IMR-90 (cell line): Measurements from ENCODE around the gene ST7. TPM values are rescaled to one million over a fixed set of nuclear protein-coding genes. Genes with fewer than 3 reads are reported as not detected.
A peak's percentile ranks its signal among the peaks of the same experiment; 100 is the strongest.

Experiments used
- ATAC-seq: fragments of 200-7000 bp; cut with Tn5 transposase; 2 replicates; pipeline ENCODE4 v1.9.1; 2020; ENCODE audit warnings: low read depth, mild to moderate bottlenecking, moderate library complexity
- BruUV-seq: library from RNA; stranded (reverse); fragments of 400-500 nt; replicated peaks from 2 replicates; lab custom pipeline; 2021; lab: Mats Ljungman, UMichigan
- CTCF ChIA-PET: fragments of 300-600 bp; formaldehyde crosslinking; extraction: SDS; loops from one replicate; lab custom pipeline; 2021; ENCODE audit warnings: antibody characterized with exemption; lab: Yijun Ruan, JAX
- POLR2A ChIA-PET: fragments of 300-600 bp; sonication (Branson Sonifier 250); formaldehyde crosslinking; loops from one replicate; lab custom pipeline; 2022; ENCODE audit warnings: antibody characterized with exemption; ENCODE audit not compliant: unreplicated experiment; lab: Charles Lee
- DNase-seq: peaks from one replicate; pipeline ENCODE4 v3.0.0; 2013
- H2AFZ ChIP-seq: replicated peaks from 2 replicates; pipeline ENCODE3; 2013; ENCODE audit warnings: low read length, mild to moderate bottlenecking; ENCODE audit not compliant: poor library complexity
- H2AK5ac ChIP-seq: 2 replicates; pipeline ENCODE4 v1.6.1; 2013; ENCODE audit warnings: low read depth, low read length, inconsistent platforms
- H2AK9ac ChIP-seq: replicated peaks from 2 replicates; pipeline ENCODE3; 2013; ENCODE audit warnings: mild to moderate bottlenecking, low read depth, low read length, moderate library complexity; ENCODE audit not compliant: poor library complexity
- H2BK120ac ChIP-seq: 2 replicates; pipeline ENCODE4 v1.6.1; 2013; ENCODE audit warnings: low read depth, low read length, inconsistent platforms
- H2BK15ac ChIP-seq: 3 replicates; pipeline ENCODE4 v1.6.1; 2013; ENCODE audit warnings: low read depth, low read length, inconsistent platforms
- H2BK20ac ChIP-seq: 2 replicates; pipeline ENCODE4 v1.6.1; 2013; ENCODE audit warnings: low read depth, mild to moderate bottlenecking, inconsistent platforms, low read length, moderate library complexity
- H2BK5ac ChIP-seq: 2 replicates; pipeline ENCODE4 v1.6.1; 2013; ENCODE audit warnings: mild to moderate bottlenecking, low read depth, low read length, inconsistent platforms; ENCODE audit not compliant: poor library complexity, severe bottlenecking
- H3K14ac ChIP-seq: replicated peaks from 2 replicates; pipeline ENCODE4 v1.6.1; 2013; ENCODE audit warnings: low read depth, low read length, inconsistent platforms
- H3K18ac ChIP-seq: 2 replicates; pipeline ENCODE4 v1.6.1; 2013; ENCODE audit warnings: low read depth, low read length, control low read depth
- H3K23ac ChIP-seq: 2 replicates; pipeline ENCODE4 v1.6.1; 2013; ENCODE audit warnings: low read depth, low read length, inconsistent platforms
- H3K27ac ChIP-seq: 2 replicates; pipeline ENCODE4 v1.5.1; 2013; ENCODE audit warnings: mild to moderate bottlenecking, control low read depth, low read length; ENCODE audit not compliant: insufficient read depth
- H3K27me3 ChIP-seq: 2 replicates; pipeline ENCODE4 v1.6.1; 2013; ENCODE audit warnings: low read length; ENCODE audit not compliant: control insufficient read depth, insufficient read depth
- H3K36me3 ChIP-seq: 2 replicates; pipeline ENCODE4 v1.6.1; 2013; ENCODE audit warnings: low read length, mixed read lengths; ENCODE audit not compliant: control insufficient read depth, insufficient read depth
- H3K4ac ChIP-seq: 2 replicates; pipeline ENCODE4 v1.6.1; 2013; ENCODE audit warnings: low read depth, low read length, inconsistent platforms
- H3K4me1 ChIP-seq: 2 replicates; pipeline ENCODE4 v1.6.1; 2013; ENCODE audit warnings: low read length, mixed read lengths; ENCODE audit not compliant: control insufficient read depth, insufficient read depth
- H3K4me2 ChIP-seq: 2 replicates; pipeline ENCODE4 v1.6.1; 2013; ENCODE audit warnings: low read depth, mild to moderate bottlenecking, control low read depth, low read length, moderate library complexity
- H3K4me3 ChIP-seq: 2 replicates; pipeline ENCODE4 v1.5.1; 2013; ENCODE audit warnings: low read depth, mild to moderate bottlenecking, control low read depth, low read length, moderate library complexity; ENCODE audit not compliant: insufficient read depth
- H3K56ac ChIP-seq: 2 replicates; pipeline ENCODE4 v1.6.1; 2013; ENCODE audit warnings: low read length, inconsistent platforms; ENCODE audit not compliant: insufficient read depth; ENCODE audit errors: extremely low read depth
- H3K79me1 ChIP-seq, 2 experiments: 2 replicates each; pipeline ENCODE4 v1.6.1; 2013; ENCODE audit warnings: low read length in 2 of 2, inconsistent platforms in 1 of 2, low read depth in 1 of 2
- H3K9ac ChIP-seq: 2 replicates; pipeline ENCODE4 v1.6.1; 2013; ENCODE audit warnings: low read depth, low read length, control low read depth
- H3K9me1 ChIP-seq: 2 replicates; pipeline ENCODE4 v1.6.1; 2013; ENCODE audit warnings: low read length, inconsistent platforms; ENCODE audit not compliant: insufficient read depth
- H3K9me3 ChIP-seq: 2 replicates; pipeline ENCODE4 v1.6.1; 2013; ENCODE audit warnings: low read length; ENCODE audit not compliant: control insufficient read depth, insufficient read depth
- H4K20me1 ChIP-seq: 2 replicates; pipeline ENCODE4 v1.6.1; 2013; ENCODE audit warnings: low read length, inconsistent platforms; ENCODE audit not compliant: insufficient read depth
- H4K5ac ChIP-seq: 2 replicates; pipeline ENCODE4 v1.6.1; 2013; ENCODE audit warnings: mild to moderate bottlenecking, low read depth, low read length, control low read depth
- H4K8ac ChIP-seq, 2 experiments: 2 replicates each; pipeline ENCODE4 v1.6.1; 2013; ENCODE audit warnings: low read depth in 2 of 2, low read length in 2 of 2, control low read depth in 1 of 2, inconsistent platforms in 1 of 2
- H4K91ac ChIP-seq: 2 replicates; pipeline ENCODE4 v1.6.1; 2013; ENCODE audit warnings: low read depth, low read length, inconsistent platforms; ENCODE audit not compliant: insufficient read depth
- FOS ChIP-seq: fragments of 150-350 bp; IDR thresholded peaks from 2 replicates; pipeline ENCODE4 v1.6.1; 2016; ENCODE audit warnings: low read depth, low read length
- RCOR1 ChIP-seq: IDR thresholded peaks from 2 replicates; pipeline ENCODE4 v1.6.1; 2012; ENCODE audit warnings: mild to moderate bottlenecking, low read length, improper control_type of control experiment; ENCODE audit not compliant: insufficient replicate concordance
- RFX5 ChIP-seq: IDR thresholded peaks from 2 replicates; pipeline ENCODE4 v1.8.0; 2012; ENCODE audit warnings: low read depth, mild to moderate bottlenecking, low read length, moderate library complexity
- dilution Hi-C: fragments of 300-500 bp; cut with HindIII; formaldehyde crosslinking; loops from one replicate; pipeline ENCODE4 v1.14.3; 2018; ENCODE audit warnings: low sequenced_read_pairs; ENCODE audit not compliant: unreplicated experiment
- in situ Hi-C: fragments of 300-500 bp; cut with MboI; formaldehyde crosslinking; loops from 3 replicates; pipeline ENCODE4 v1.14.3; 2019; ENCODE audit warnings: low sequenced_read_pairs, inconsistent platforms, mixed read lengths
- intact Hi-C: fragments of 100-400 bp; cut with micrococcal nuclease; formaldehyde crosslinking; loops from 2 replicates; pipeline ENCODE4 v1.10.0; 2022
- polyA plus RNA-seq, 3 experiments: library from polyadenylated mRNA; depleted of rRNA; stranded (reverse); fragments of >200 nt; gene quantifications; 2 replicates each; pipeline ENCODE4 v1.2.3, GENCODE V29; 2012; ENCODE audit warnings: low replicate concordance in 1 of 3
- total RNA-seq: library from RNA; depleted of rRNA; stranded (reverse); fragments of >200 nt; gene quantifications from 2 replicates; pipeline ENCODE4 v1.2.3, GENCODE V29; 2012
- TF ChIP-seq, protein P1 (sequence below): conservative IDR thresholded peaks from 2 replicates; pipeline ENCODE4 v1.5.1; 2012; ENCODE audit warnings: mild to moderate bottlenecking, low read depth, low read length, improper control_type of control experiment
- TF ChIP-seq, protein P2 (sequence below): fragments of 150-350 bp; IDR thresholded peaks from 2 replicates; pipeline ENCODE4 v1.6.1; 2016; ENCODE audit warnings: low read depth, mild to moderate bottlenecking, low read length, moderate library complexity, borderline replicate concordance

The ST7 gene
- total and polyA plus RNA-seq, 2 of the 4 experiments (the other 2 are of a cell fraction): 18.6 to 26.0 TPM

DNA sequence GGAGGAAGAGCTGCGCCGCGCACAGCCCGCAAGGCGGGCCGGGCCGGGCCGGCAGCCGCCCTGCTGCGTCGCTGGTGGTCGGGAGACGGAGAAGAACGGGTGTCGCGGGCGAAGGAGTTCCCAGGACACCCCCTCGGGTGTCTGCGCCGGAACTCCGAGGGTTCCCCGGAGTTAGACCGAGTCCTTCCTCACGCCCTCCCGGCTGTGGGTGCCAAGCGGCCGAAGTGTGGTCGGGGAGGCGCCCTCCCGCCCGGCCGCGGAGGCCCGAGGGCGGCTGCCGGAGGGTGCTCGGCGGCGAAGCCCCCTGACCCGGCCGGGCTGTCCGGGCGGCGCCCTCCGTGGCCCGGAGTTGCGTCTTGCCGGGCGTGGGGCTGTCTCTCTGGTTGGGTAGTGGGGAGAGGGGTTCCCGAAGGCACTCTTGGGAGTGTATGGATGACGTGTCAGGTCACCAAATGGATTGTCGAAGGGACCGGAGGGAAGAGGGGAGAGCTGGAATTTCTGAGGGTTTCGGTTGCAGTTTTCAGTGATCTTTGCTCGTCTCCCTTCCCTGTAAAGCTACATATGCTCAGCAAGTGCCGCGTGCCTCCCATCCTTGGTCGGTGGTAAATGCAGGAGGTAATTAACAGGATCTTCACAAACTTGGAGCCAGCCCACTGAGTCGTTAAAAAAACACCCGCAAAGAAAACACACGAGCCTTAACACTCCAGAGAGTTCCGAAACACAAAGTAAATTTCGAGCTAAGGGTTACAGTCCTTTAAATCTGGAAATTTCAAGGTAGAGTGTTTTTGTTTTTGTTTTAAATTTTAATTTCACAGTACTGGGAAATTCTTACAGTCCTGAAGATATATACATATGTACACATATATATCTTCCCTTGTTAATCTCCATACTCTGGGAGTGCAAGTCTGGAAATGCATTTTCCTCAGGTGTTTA, 871 bp downstream of the ST7 start (continued):
- TF ChIP-seq, protein P1, sequence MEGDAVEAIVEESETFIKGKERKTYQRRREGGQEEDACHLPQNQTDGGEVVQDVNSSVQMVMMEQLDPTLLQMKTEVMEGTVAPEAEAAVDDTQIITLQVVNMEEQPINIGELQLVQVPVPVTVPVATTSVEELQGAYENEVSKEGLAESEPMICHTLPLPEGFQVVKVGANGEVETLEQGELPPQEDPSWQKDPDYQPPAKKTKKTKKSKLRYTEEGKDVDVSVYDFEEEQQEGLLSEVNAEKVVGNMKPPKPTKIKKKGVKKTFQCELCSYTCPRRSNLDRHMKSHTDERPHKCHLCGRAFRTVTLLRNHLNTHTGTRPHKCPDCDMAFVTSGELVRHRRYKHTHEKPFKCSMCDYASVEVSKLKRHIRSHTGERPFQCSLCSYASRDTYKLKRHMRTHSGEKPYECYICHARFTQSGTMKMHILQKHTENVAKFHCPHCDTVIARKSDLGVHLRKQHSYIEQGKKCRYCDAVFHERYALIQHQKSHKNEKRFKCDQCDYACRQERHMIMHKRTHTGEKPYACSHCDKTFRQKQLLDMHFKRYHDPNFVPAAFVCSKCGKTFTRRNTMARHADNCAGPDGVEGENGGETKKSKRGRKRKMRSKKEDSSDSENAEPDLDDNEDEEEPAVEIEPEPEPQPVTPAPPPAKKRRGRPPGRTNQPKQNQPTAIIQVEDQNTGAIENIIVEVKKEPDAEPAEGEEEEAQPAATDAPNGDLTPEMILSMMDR: no peak

DNA sequence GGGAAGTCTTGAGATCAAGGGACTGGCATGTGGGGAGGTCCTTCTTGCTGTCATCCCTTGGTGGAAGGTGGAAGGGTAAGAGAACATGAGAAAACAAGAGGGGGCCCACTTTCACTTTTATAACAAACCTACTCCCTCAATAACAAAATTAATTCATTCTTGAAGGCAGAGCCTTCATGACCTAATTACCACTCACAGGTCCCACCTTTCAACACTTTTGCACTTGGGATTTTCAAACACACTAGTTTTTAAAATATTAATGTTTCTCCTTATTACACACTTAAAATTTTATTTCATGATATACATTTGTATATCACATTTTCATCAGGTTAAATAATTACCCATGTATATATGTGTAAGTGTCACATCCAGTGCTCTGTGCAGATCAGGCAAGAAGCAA, 2.0 kb downstream of the ST7 start:
- Histone ChIP-seq H3K27ac (no peak overlapping the region), H3K27me3 (no peaks in the 10 kb centered on the region), H3K56ac (no peak overlapping the region), H3K9me3 (no peaks in the 10 kb centered on the region), H3K18ac (no peak overlapping the region), H3K4me3 (peak overlapping the region; percentile 67; the same call in 1 of the 2 replicates), H2BK15ac (no peak overlapping the region), H4K5ac (no peak overlapping the region), H3K9ac (no peak overlapping the region), H3K4ac (no peak overlapping the region), H2AK5ac (no peak overlapping the region), H4K91ac (no peak overlapping the region), H2BK120ac (no peak overlapping the region), H3K23ac (peak overlapping the region; percentile 86; the same call in 1 of the 2 replicates), H4K20me1 (peaks cover 3% of the 10 kb centered on the region; the same call in 1 of the 2 replicates), H3K9me1 (peaks cover 3% of the 10 kb centered on the region; the same call in 1 of the 2 replicates), H4K8ac (no peak overlapping the region), H3K14ac (no peak overlapping the region), H3K79me1 (peaks cover 23 to 51% of the 10 kb centered on the region in 2 experiments), H2AFZ (no peak overlapping the region), H2BK20ac (no peak overlapping the region), H3K4me1 (peaks cover 9% of the 10 kb centered on the region), H2BK5ac (no peak overlapping the region), H3K4me2 (peak overlapping the region; percentile 89), H3K36me3 (0 out of 2 replicates have a peak, but pooled peaks cover 2% of the 10 kb centered on the region), H2AK9ac (no peak overlapping the region)
- no peak for TF ChIP-seq RFX5
- TF ChIP-seq FOS: no peak
- TF ChIP-seq RCOR1: no peak
- TF ChIP-seq, protein P2, sequence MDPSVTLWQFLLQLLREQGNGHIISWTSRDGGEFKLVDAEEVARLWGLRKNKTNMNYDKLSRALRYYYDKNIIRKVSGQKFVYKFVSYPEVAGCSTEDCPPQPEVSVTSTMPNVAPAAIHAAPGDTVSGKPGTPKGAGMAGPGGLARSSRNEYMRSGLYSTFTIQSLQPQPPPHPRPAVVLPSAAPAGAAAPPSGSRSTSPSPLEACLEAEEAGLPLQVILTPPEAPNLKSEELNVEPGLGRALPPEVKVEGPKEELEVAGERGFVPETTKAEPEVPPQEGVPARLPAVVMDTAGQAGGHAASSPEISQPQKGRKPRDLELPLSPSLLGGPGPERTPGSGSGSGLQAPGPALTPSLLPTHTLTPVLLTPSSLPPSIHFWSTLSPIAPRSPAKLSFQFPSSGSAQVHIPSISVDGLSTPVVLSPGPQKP: no peak
- BruUV-seq: no TSS peak
- intact Hi-C loops (no loop called here), in situ Hi-C loops (no loop called here), dilution Hi-C loops (no loop called here)
- CTCF ChIA-PET: no interaction called here
- DNase-seq: no peak
- no peak for ATAC-seq
- POLR2A ChIA-PET: no interaction called here
